HG02938 (cell line): ENCODE results near the gene HLCS.

Source experiments
- ATAC-seq: cut with Tn5 transposase; IDR thresholded peaks from one replicate; pipeline ENCODE4 v1.9.1; 2021; ENCODE audit warnings: mild to moderate bottlenecking, moderate library complexity; ENCODE audit not compliant: unreplicated experiment

Gene HLCS

GRCh38 chr21:36728371-36729111, 237.9 kb downstream of the HLCS start:
- no peak for ATAC-seq

- ATAC-seq = no peak
Measured at GRCh38 chr21:36727866-36728265, 238.6 kb downstream of the HLCS start.

- ATAC-seq = no peak
Measured at GRCh38 chr21:36725793-36726386, 240.6 kb downstream of the HLCS start.

- no peak for ATAC-seq
Measured at GRCh38 chr21:36724660-36725059, 241.8 kb downstream of the HLCS start.

- no peak for ATAC-seq
Measured at GRCh38 chr21:36723371-36723881, 243.0 kb downstream of the HLCS start.

- no peak for ATAC-seq
Measured at GRCh38 chr21:36722370-36723368, 243.8 kb downstream of the HLCS start.

GRCh38 chr21:36721817-36722216, 244.7 kb downstream of the HLCS start:
- no peak for ATAC-seq

GRCh38 chr21:36719614-36720013, 246.9 kb downstream of the HLCS start:
- ATAC-seq = no peak

GRCh38 chr21:36718951-36719501, 247.4 kb downstream of the HLCS start:
- no peak for ATAC-seq

- ATAC-seq = no peak
Measured at GRCh38 chr21:36717976-36718375, 248.5 kb downstream of the HLCS start.

- ATAC-seq = no peak
Measured at GRCh38 chr21:36716836-36717235, 249.6 kb downstream of the HLCS start.

- ATAC-seq = no peak
Measured at GRCh38 chr21:36716387-36716786, 250.1 kb downstream of the HLCS start.

- ATAC-seq = no peak
Measured at GRCh38 chr21:36713746-36714145, 252.7 kb downstream of the HLCS start.

GRCh38 chr21:36710729-36711048, 255.8 kb downstream of the HLCS start:
- no peak for ATAC-seq

- no peak for ATAC-seq
Measured at GRCh38 chr21:36709868-36710728, 256.4 kb downstream of the HLCS start.

- ATAC-seq = no peak
Measured at GRCh38 chr21:36709030-36709867, 257.2 kb downstream of the HLCS start.

- no peak for ATAC-seq
Measured at GRCh38 chr21:36708286-36709029, 258.0 kb downstream of the HLCS start.

GRCh38 chr21:36707763-36708285, 258.6 kb downstream of the HLCS start:
- ATAC-seq = no peak
